Panc1 (cell line): Measurements from ENCODE around the gene TAF9B. TPM values are rescaled to one million over a fixed set of nuclear protein-coding genes. Genes with fewer than 3 reads are reported as not detected.

Source experiments
- ATAC-seq: fragments of 200-7000 bp; cut with Tn5 transposase; 2 replicates; pipeline ENCODE4 v1.9.1; 2020; ENCODE audit warnings: mild to moderate bottlenecking, moderate library complexity
- BruUV-seq: library from RNA; stranded (reverse); fragments of 400-500 nt; replicated peaks from 2 replicates; lab custom pipeline; 2021; lab: Mats Ljungman, UMichigan
- CTCF ChIA-PET: fragments of 300-600 bp; sonication (Branson Sonifier 250); formaldehyde crosslinking; loops from one replicate; lab custom pipeline; 2022; ENCODE audit warnings: antibody characterized with exemption; lab: Charles Lee
- POLR2A ChIA-PET: fragments of 300-600 bp; sonication (Branson Sonifier 250); formaldehyde crosslinking; loops from one replicate; lab custom pipeline; 2022; ENCODE audit warnings: antibody characterized with exemption; lab: Charles Lee
- DNase-seq: peaks from one replicate; pipeline ENCODE4 v3.0.0-alpha.2; 2010; ENCODE audit warnings: low read depth, low spot score
- H3K27ac ChIP-seq: 2 replicates; pipeline ENCODE4 v1.5.1; 2011; ENCODE audit warnings: mild to moderate bottlenecking, low read length, inconsistent platforms
- H3K27me3 ChIP-seq: fragments of 200-500 bp; sonication (Bioruptor generic); 2 replicates; pipeline ENCODE4 v1.6.0; 2014; ENCODE audit warnings: low read length, inconsistent platforms; ENCODE audit not compliant: control insufficient read depth, insufficient read depth
- H3K36me3 ChIP-seq: fragments of 200-500 bp; sonication (Bioruptor generic); 2 replicates; pipeline ENCODE4 v1.5.1; 2014; ENCODE audit warnings: inconsistent platforms, mild to moderate bottlenecking, low read length, moderate library complexity; ENCODE audit not compliant: control insufficient read depth, insufficient read depth
- H3K4me1 ChIP-seq: 2 replicates; pipeline ENCODE4 v1.5.1; 2011; ENCODE audit warnings: inconsistent platforms, mild to moderate bottlenecking, low read length, moderate library complexity; ENCODE audit not compliant: control insufficient read depth, insufficient read depth
- H3K4me3 ChIP-seq, 2 experiments: 2 replicates each; pipeline ENCODE4 v1.5.1; 2011 to 2012; ENCODE audit warnings: low read depth in 2 of 2, low read length in 2 of 2, mild to moderate bottlenecking in 2 of 2, inconsistent platforms in 1 of 2, moderate library complexity in 1 of 2
- H3K9me3 ChIP-seq: fragments of 200-500 bp; sonication (Bioruptor generic); 2 replicates; pipeline ENCODE4 v1.5.1; 2014; ENCODE audit warnings: low read depth, mild to moderate bottlenecking, inconsistent platforms, low read length, moderate library complexity; ENCODE audit not compliant: control insufficient read depth, insufficient read depth
- POLR2AphosphoS5 ChIP-seq: IDR thresholded peaks from 2 replicates; pipeline ENCODE4 v1.6.1; 2012; ENCODE audit warnings: mild to moderate bottlenecking, low read depth, low read length, moderate library complexity
- SIN3A ChIP-seq: IDR thresholded peaks from 2 replicates; pipeline ENCODE4 v1.6.1; 2012; ENCODE audit warnings: low read depth, mild to moderate bottlenecking, low read length, moderate library complexity, borderline replicate concordance; ENCODE audit not compliant: insufficient read depth
- TCF7L2 ChIP-seq: IDR thresholded peaks from 2 replicates; pipeline ENCODE4 v1.6.1; 2011; ENCODE audit warnings: mild to moderate bottlenecking, low read depth, low read length, inconsistent platforms
- in situ Hi-C: cut with HindIII; loops from 2 replicates; pipeline ENCODE4 v1.10.0; 2016; ENCODE audit warnings: low sequenced_read_pairs, low pct_unique_long_range_greater_than_20kb
- intact Hi-C: fragments of 100-400 bp; cut with micrococcal nuclease; formaldehyde crosslinking; loops from one replicate; pipeline ENCODE4 v1.10.0; 2022; ENCODE audit not compliant: unreplicated experiment
- total RNA-seq: library from RNA; stranded (reverse); gene quantifications from one replicate; pipeline ENCODE4 v1.2.1, GENCODE V29; 2021; ENCODE audit not compliant: unreplicated experiment
- TF ChIP-seq, protein P1 (sequence below): fragments of 450-650 bp; IDR thresholded peaks from 2 replicates; pipeline ENCODE4 v1.5.1; 2017; ENCODE audit warnings: mild to moderate bottlenecking
- TF ChIP-seq, protein P2 (sequence below), 2 experiments: IDR thresholded peaks; 2 replicates each; pipeline ENCODE4 v1.6.1; 2011 to 2012; ENCODE audit warnings: low read depth in 2 of 2, control low read depth in 1 of 2, low read length in 1 of 2, mild to moderate bottlenecking in 1 of 2, moderate library complexity in 1 of 2; ENCODE audit not compliant: insufficient read depth in 1 of 2

Gene TAF9B
- total RNA-seq, 1 experiment from 2014 or later: 33.6 TPM

DNA sequence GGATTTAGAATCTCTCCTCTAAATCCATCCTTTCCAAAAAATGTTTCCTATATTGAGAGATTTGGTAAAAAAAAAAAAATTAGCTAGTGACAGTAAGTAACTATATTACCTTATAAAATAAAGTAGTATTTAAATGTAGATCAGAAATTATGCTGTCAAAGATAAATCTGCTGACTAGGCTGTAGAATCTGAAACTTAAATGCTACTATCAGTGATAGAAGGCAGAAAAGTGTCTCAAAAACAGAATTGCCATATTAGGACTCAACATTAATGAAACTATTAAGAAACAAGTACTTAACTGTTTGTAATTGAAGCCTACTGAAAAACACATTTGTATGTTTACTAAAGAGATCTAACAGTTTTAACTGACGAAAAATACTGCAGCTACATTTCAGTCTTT is 8.3 kb downstream of the TAF9B start:
- in situ Hi-C loops: no loop called here
- intact Hi-C loops: no loop called here

DNA sequence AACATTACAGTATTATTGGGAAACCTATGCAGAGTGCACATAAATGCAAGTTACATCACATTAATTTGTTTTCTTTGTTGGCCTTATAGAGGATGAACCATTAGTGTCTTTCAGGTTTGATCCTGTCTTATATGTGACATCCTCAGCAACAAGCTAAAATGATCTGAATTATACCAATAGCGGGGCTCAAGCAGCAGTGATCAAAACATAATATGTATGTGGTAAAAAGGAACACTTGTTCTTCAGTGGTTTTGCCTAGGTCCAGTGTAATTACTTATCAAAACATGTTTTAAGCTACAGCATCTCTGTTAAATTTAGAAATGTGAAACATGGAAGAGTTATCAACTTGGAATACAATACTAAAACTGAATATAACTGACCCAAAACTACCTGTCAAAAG is 9.1 kb downstream of the TAF9B start:
- no TSS peak for BruUV-seq
- Histone ChIP-seq H3K27ac (no peak overlapping the region), H3K9me3 (no peaks in the 10 kb centered on the region), H3K4me3 (no peak overlapping the region), H3K36me3 (peaks cover 27% of the 10 kb centered on the region; the same call in 1 of the 2 replicates), H3K27me3 (no peaks in the 10 kb centered on the region), H3K4me1 (no peaks in the 10 kb centered on the region)
- ChIA-PET CTCF (no interaction called here), POLR2A (no interaction called here)
- ATAC-seq (no peak), DNase-seq (no peak)
- intact Hi-C loops (no loop called here), in situ Hi-C loops (no loop called here)
- TF ChIP-seq SIN3A (no peak), POLR2AphosphoS5 (no peak), TCF7L2 (no peak)
- TF ChIP-seq, protein P1, sequence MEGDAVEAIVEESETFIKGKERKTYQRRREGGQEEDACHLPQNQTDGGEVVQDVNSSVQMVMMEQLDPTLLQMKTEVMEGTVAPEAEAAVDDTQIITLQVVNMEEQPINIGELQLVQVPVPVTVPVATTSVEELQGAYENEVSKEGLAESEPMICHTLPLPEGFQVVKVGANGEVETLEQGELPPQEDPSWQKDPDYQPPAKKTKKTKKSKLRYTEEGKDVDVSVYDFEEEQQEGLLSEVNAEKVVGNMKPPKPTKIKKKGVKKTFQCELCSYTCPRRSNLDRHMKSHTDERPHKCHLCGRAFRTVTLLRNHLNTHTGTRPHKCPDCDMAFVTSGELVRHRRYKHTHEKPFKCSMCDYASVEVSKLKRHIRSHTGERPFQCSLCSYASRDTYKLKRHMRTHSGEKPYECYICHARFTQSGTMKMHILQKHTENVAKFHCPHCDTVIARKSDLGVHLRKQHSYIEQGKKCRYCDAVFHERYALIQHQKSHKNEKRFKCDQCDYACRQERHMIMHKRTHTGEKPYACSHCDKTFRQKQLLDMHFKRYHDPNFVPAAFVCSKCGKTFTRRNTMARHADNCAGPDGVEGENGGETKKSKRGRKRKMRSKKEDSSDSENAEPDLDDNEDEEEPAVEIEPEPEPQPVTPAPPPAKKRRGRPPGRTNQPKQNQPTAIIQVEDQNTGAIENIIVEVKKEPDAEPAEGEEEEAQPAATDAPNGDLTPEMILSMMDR: no peak
- TF ChIP-seq, protein P2, sequence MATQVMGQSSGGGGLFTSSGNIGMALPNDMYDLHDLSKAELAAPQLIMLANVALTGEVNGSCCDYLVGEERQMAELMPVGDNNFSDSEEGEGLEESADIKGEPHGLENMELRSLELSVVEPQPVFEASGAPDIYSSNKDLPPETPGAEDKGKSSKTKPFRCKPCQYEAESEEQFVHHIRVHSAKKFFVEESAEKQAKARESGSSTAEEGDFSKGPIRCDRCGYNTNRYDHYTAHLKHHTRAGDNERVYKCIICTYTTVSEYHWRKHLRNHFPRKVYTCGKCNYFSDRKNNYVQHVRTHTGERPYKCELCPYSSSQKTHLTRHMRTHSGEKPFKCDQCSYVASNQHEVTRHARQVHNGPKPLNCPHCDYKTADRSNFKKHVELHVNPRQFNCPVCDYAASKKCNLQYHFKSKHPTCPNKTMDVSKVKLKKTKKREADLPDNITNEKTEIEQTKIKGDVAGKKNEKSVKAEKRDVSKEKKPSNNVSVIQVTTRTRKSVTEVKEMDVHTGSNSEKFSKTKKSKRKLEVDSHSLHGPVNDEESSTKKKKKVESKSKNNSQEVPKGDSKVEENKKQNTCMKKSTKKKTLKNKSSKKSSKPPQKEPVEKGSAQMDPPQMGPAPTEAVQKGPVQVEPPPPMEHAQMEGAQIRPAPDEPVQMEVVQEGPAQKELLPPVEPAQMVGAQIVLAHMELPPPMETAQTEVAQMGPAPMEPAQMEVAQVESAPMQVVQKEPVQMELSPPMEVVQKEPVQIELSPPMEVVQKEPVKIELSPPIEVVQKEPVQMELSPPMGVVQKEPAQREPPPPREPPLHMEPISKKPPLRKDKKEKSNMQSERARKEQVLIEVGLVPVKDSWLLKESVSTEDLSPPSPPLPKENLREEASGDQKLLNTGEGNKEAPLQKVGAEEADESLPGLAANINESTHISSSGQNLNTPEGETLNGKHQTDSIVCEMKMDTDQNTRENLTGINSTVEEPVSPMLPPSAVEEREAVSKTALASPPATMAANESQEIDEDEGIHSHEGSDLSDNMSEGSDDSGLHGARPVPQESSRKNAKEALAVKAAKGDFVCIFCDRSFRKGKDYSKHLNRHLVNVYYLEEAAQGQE (IDR thresholded peaks at IDR 0.05; ENCODE audit: insufficient read depth in 1 of 2, low read depth in 2 of 2, low read length in 1 of 2): no peak

More for the DNA sequence above, 8.3 kb downstream of the TAF9B start:
- ChIA-PET CTCF (no interaction called here), POLR2A (no interaction called here)
- no peaks in the 10 kb centered on the region for H3K4me1 ChIP-seq
- H3K27me3 ChIP-seq: no peaks in the 10 kb centered on the region
- TF ChIP-seq TCF7L2: no peak
- no peak for TF ChIP-seq SIN3A
- TF ChIP-seq, protein P2 (IDR thresholded peaks at IDR 0.05; ENCODE audit: insufficient read depth in 1 of 2, low read depth in 2 of 2, low read length in 1 of 2): no peak
- TF ChIP-seq, protein P1: no peak
- TF ChIP-seq POLR2AphosphoS5: no peak
- peaks cover 23% of the 10 kb centered on the region; the same call in 1 of the 2 replicates for H3K36me3 ChIP-seq
- no peak for DNase-seq
- no TSS peak for BruUV-seq
- ATAC-seq: no peak
- H3K4me3 ChIP-seq: no peak overlapping the region
- H3K9me3 ChIP-seq: no peaks in the 10 kb centered on the region
- no peak overlapping the region for H3K27ac ChIP-seq
